Neural cell (in vitro differentiated cells): ENCODE measurements around the gene ZNF821. TPM values are rescaled to one million over a fixed set of nuclear protein-coding genes. Genes with fewer than 3 reads are reported as not detected.

Source experiments
- H2AFZ ChIP-seq: fragments of 200-600, 300-800 bp; sonication (generic), shearing (Covaris generic); 2 replicates; pipeline ENCODE4 v1.6.0; 2014; ENCODE audit warnings: low read depth, mild to moderate bottlenecking, antibody characterized with exemption, low read length, moderate library complexity
- H3F3A ChIP-seq: fragments of 200-600 bp; shearing (Covaris generic); 2 replicates; pipeline ENCODE4 v1.6.1; 2016; ENCODE audit warnings: mild to moderate bottlenecking, moderate library complexity, mixed read lengths, antibody characterized with exemption, low read length; ENCODE audit not compliant: insufficient read depth, poor library complexity, severe bottlenecking
- H3K27ac ChIP-seq: fragments of 200-600, 300-800 bp; sonication (generic), shearing (Covaris generic); 2 replicates; pipeline ENCODE4 v1.5.1; 2014; ENCODE audit warnings: mild to moderate bottlenecking, low read length, moderate library complexity
- H3K27me3 ChIP-seq: fragments of 300-800, 200-600 bp; sonication (generic), shearing (Covaris generic); 2 replicates; pipeline ENCODE4 v1.6.0; 2014; ENCODE audit warnings: mild to moderate bottlenecking, low read depth, low read length, moderate library complexity; ENCODE audit not compliant: insufficient read depth
- H3K36me3 ChIP-seq: fragments of 300-800, 200-600 bp; sonication (generic), shearing (Covaris generic); 2 replicates; pipeline ENCODE4 v1.5.1; 2014; ENCODE audit warnings: mild to moderate bottlenecking, antibody characterized with exemption, low read length, moderate library complexity; ENCODE audit not compliant: insufficient read depth
- H3K4me2 ChIP-seq: fragments of 300-800, 200-600 bp; sonication (generic), shearing (Covaris generic); 2 replicates; pipeline ENCODE4 v1.6.0; 2014; ENCODE audit warnings: mild to moderate bottlenecking, low read length
- H3K4me3 ChIP-seq: fragments of 300-800, 200-600 bp; sonication (generic), shearing (Covaris generic); 2 replicates; pipeline ENCODE4 v1.5.1; 2014; ENCODE audit warnings: mild to moderate bottlenecking, low read length, moderate library complexity
- H3K79me2 ChIP-seq: fragments of 200-600 bp; shearing (Covaris generic); replicated peaks from 2 replicates; pipeline ENCODE4 v1.6.0; 2014; ENCODE audit warnings: mild to moderate bottlenecking, low read length, moderate library complexity; ENCODE audit not compliant: insufficient read depth
- H3K9ac ChIP-seq: fragments of 300-800, 200-600 bp; sonication (generic), shearing (Covaris generic); 2 replicates; pipeline ENCODE4 v1.6.1; 2016; ENCODE audit warnings: mild to moderate bottlenecking, low read length, mixed read lengths
- H3K9me2 ChIP-seq: fragments of 200-600 bp; shearing (Covaris generic); 2 replicates; pipeline ENCODE4 v1.6.1; 2016; ENCODE audit warnings: mild to moderate bottlenecking, low read length, mixed read lengths; ENCODE audit not compliant: insufficient read depth
- H3K9me3 ChIP-seq: fragments of 200-600, 300-800 bp; sonication (generic), shearing (Covaris generic); 2 replicates; pipeline ENCODE4 v1.6.1; 2016; ENCODE audit warnings: mild to moderate bottlenecking, mixed run types, low read length, moderate library complexity, mixed read lengths
- H4K20me1 ChIP-seq: fragments of 200-600 bp; shearing (Covaris generic); 2 replicates; pipeline ENCODE4 v1.6.1; 2016; ENCODE audit warnings: mild to moderate bottlenecking, mixed run types; ENCODE audit not compliant: insufficient read depth
- EP300 ChIP-seq: fragments of 450-650 bp; conservative IDR thresholded peaks from 2 replicates; pipeline ENCODE4 v1.6.1; 2014; ENCODE audit warnings: antibody characterized with exemption, mild to moderate bottlenecking, moderate library complexity; ENCODE audit not compliant: poor library complexity, severe bottlenecking
- EZH2 ChIP-seq: fragments of 200-600, 300-800 bp; shearing (Covaris generic), sonication (generic); IDR thresholded peaks from 2 replicates; pipeline ENCODE4 v1.6.1; 2014; ENCODE audit warnings: antibody characterized with exemption, low read length, borderline replicate concordance, mild to moderate bottlenecking; ENCODE audit not compliant: insufficient read depth, poor library complexity, severe bottlenecking
- MXI1 ChIP-seq: fragments of 450-650 bp; conservative IDR thresholded peaks from 2 replicates; pipeline ENCODE4 v1.6.1; 2014; ENCODE audit warnings: antibody characterized with exemption, mild to moderate bottlenecking; ENCODE audit not compliant: poor library complexity, severe bottlenecking
- POLR2AphosphoS5 ChIP-seq: IDR thresholded peaks from 2 replicates; pipeline ENCODE4 v1.6.1; 2012
- RAD21 ChIP-seq: fragments of 450-650 bp; conservative IDR thresholded peaks from 2 replicates; pipeline ENCODE4 v1.6.1; 2014; ENCODE audit warnings: antibody characterized with exemption, mild to moderate bottlenecking, moderate library complexity
- REST ChIP-seq: IDR thresholded peaks from 2 replicates; pipeline ENCODE4 v1.6.1; 2012; ENCODE audit warnings: borderline replicate concordance
- SMC3 ChIP-seq: fragments of 450-650 bp; conservative IDR thresholded peaks from 2 replicates; pipeline ENCODE4 v1.6.1; 2014; ENCODE audit warnings: antibody characterized with exemption, mild to moderate bottlenecking, moderate library complexity; ENCODE audit not compliant: poor library complexity
- TAF1 ChIP-seq: IDR thresholded peaks from 2 replicates; pipeline ENCODE4 v1.6.1; 2012; ENCODE audit warnings: low read depth
- polyA plus RNA-seq: library from polyadenylated mRNA; depleted of rRNA; stranded (reverse); fragments of >200 nt; gene quantifications from 2 replicates; pipeline ENCODE4 v1.2.3, GENCODE V29; 2014
- TF ChIP-seq, protein P1 (sequence below): fragments of 450-650 bp; IDR thresholded peaks from 2 replicates; pipeline ENCODE4 v1.5.1; 2014; ENCODE audit warnings: antibody characterized with exemption, mild to moderate bottlenecking, moderate library complexity; ENCODE audit not compliant: poor library complexity, severe bottlenecking

The ZNF821 gene
- polyA plus RNA-seq, 1 donor from 2014 or later = 128 TPM

- Histone ChIP-seq H2AFZ (no peak overlapping the region), H3K36me3 (no peaks in the 10 kb centered on the region), H3K27ac (no peak overlapping the region), H3F3A (no peaks in the 10 kb centered on the region), H3K9me2 (no peaks in the 10 kb centered on the region), H3K79me2 (peaks cover 25% of the 10 kb centered on the region), H3K9me3 (no peaks in the 10 kb centered on the region), H3K9ac (no peak overlapping the region), H3K4me2 (no peak overlapping the region), H3K27me3 (no peaks in the 10 kb centered on the region), H3K4me3 (no peak overlapping the region), H4K20me1 (no peaks in the 10 kb centered on the region)
- TF ChIP-seq MXI1 = no peak
- TF ChIP-seq POLR2AphosphoS5 = no peak
- TF ChIP-seq TAF1 = no peak
- TF ChIP-seq EZH2 = no peak
- TF ChIP-seq, protein P1, sequence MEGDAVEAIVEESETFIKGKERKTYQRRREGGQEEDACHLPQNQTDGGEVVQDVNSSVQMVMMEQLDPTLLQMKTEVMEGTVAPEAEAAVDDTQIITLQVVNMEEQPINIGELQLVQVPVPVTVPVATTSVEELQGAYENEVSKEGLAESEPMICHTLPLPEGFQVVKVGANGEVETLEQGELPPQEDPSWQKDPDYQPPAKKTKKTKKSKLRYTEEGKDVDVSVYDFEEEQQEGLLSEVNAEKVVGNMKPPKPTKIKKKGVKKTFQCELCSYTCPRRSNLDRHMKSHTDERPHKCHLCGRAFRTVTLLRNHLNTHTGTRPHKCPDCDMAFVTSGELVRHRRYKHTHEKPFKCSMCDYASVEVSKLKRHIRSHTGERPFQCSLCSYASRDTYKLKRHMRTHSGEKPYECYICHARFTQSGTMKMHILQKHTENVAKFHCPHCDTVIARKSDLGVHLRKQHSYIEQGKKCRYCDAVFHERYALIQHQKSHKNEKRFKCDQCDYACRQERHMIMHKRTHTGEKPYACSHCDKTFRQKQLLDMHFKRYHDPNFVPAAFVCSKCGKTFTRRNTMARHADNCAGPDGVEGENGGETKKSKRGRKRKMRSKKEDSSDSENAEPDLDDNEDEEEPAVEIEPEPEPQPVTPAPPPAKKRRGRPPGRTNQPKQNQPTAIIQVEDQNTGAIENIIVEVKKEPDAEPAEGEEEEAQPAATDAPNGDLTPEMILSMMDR = no peak
- no peak for TF ChIP-seq REST
Observed at GRCh38 chr16:71843572-71843971, 40.4 kb downstream of the ZNF821 start.

DNA sequence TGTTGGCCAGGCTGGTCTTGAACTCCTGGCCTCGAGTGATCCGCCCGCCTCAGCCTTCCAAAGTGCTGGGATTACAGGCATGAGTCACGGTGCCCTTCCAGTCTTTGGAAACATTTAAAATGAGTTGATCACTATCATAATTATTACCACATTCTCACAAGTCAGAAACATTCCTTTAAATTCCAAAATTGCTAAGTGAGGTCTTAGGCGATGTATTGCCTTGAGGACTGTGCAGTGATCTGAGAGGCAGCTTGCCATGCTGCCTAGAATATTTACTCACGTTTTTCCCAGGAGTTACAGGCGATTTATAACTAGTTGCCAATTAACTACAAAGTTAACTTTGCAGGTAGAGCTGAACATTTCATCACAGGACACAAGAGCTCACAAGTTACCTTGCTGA is 43.9 kb downstream of the ZNF821 start:
- H3K9me3 ChIP-seq = no peaks in the 10 kb centered on the region
- TF ChIP-seq RAD21 (no peak), SMC3 (no peak), EZH2 (no peak), TAF1 (no peak), REST (no peak), MXI1 (no peak), POLR2AphosphoS5 (no peak), EP300 (no peak)
- TF ChIP-seq, protein P1 = no peak
- H3K27me3 ChIP-seq = no peaks in the 10 kb centered on the region
- H3F3A ChIP-seq = no peaks in the 10 kb centered on the region
- no peaks in the 10 kb centered on the region for H3K9me2 ChIP-seq
- no peak overlapping the region for H3K4me2 ChIP-seq
- H3K27ac ChIP-seq = no peak overlapping the region
- no peak overlapping the region for H2AFZ ChIP-seq
- no peaks in the 10 kb centered on the region for H4K20me1 ChIP-seq
- H3K4me3 ChIP-seq = no peak overlapping the region
- no peak overlapping the region for H3K9ac ChIP-seq
- H3K36me3 ChIP-seq = no peaks in the 10 kb centered on the region
- H3K79me2 ChIP-seq = no peaks in the 10 kb centered on the region
